ENCODE data around the gene DCDC1.

- TF ChIP-seq CTCF (IDR thresholded peaks at IDR 0.05), result no peak
- no peak for TF ChIP-seq POLR2A (IDR thresholded peaks at IDR 0.05)
Observed at GRCh38 chr11:30852645-30853044, 516.9 kb downstream of the DCDC1 start.

Data from uterus (tissue), 2 donors.